DMS79 (cell line): ENCODE measurements around the gene SEMA5B.
A peak's percentile ranks its signal among the peaks of the same experiment; 100 is the strongest.

Experiments used
- DNase-seq: peaks from one replicate; lab custom pipeline; 2025; lab: John Stamatoyannopoulos, UW

The SEMA5B gene

DNA sequence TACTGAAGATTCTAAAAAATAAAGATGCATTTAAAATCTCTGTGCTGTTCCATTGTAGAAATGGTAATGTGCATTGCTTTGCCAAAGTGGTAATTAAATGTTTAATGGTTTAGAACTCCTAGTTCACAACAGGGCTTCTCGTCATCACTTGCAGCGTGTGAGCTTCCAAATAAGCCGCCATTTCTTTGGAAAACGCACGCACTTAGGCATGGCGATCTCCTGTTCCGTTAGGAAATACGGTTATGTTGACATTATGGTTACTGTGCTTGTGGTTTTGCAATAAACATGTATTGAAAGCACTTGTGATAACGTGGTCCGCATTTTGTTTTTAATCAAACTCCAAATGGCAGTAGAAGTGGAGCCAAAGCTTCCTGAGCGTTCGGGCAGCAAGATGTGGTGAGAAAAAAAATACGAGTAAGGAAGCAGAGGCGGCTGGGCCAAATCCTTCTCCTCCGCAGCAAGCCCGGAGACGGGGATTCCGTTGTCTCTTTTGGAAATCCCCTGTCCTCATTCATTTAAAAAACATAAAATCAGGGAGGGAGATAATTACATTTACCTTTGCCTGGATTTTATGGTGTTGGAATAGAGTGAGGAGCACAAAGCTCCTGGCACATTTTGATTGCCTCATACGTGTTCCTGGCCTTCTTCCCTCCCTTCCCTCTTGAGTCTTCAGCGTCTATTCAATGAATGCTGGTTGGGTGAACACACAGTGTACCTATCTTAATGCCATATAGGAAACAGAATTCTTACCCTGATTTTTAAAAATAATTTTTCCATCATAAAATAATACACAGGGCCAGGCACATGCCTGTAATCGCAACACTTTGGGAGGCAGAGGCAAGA is 135.2 kb downstream of the SEMA5B start:
- peak; percentile 87 for DNase-seq

- no peak for DNase-seq
Measured at GRCh38 chr3:122890720-122891220, 136.8 kb downstream of the SEMA5B start.

DNA sequence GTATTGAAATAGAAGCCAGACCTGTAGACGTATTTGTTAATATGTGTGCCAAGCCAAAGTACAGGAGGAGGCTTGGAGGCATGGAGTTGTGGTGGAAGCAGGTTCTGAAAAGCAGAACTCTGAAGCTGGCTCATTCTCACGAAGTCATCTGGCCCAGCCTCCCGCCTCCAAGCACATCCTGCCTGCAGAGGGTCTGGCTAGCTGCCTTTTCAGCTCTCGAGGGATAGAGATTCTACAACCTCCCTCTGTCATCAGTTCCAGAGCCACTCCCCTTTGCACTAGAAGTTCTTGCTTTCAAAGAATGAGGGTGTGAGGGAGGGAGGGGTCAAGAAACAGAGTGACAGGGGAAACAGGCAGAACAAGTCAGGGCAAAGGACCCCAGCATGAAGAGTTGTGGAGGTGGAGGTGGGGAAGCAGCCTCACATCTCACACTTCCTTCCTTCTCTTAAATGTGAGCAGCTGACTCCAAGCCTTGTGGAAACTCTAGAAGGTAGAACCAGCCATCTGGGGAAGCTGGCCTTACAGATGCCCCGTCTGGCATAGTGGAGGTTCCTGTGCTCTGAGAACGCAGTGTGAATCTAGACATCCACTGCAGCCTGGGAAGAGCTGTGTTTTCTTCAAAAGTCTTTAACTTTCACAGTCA is 137.4 kb downstream of the SEMA5B start:
- no peak for DNase-seq

- no peak for DNase-seq
Measured at GRCh38 chr3:122886946-122887345, 140.6 kb downstream of the SEMA5B start.

GRCh38 chr3:122886251-122886650 is 141.3 kb downstream of the SEMA5B start:
- no peak for DNase-seq

DNA sequence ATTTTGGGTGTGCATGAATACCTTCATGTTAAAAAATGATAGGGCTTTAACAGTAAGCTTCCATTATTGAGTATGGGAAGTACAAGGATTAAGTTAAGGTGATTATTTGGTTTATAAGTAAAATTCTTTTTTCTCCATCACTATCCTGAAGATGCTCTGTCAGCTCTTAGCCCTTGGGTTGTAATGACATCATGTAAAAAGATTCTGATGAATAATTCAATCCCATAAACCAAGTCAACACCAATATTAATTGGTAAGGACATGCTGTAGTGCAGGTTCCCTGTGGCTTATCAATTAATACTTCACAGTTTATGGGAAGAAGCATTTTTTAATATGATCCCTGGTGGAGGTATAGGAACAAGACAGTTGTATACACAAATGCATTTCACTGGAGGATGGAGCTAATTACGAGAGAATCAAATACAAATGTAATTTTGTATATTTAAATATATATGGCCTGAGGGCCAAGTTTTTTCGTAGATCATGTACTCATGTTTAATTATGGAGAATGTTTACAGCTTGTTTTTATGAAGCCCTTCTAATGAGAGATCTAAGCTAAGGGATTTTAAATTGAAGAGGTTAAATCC is 145.1 kb downstream of the SEMA5B start:
- DNase-seq = no peak

- no peak for DNase-seq
Measured at GRCh38 chr3:122880624-122881023, 146.9 kb downstream of the SEMA5B start.

GRCh38 chr3:122880173-122880572 is 147.4 kb downstream of the SEMA5B start:
- DNase-seq = no peak

- DNase-seq = no peak
Measured at GRCh38 chr3:122875547-122876127, 151.9 kb downstream of the SEMA5B start.

DNA sequence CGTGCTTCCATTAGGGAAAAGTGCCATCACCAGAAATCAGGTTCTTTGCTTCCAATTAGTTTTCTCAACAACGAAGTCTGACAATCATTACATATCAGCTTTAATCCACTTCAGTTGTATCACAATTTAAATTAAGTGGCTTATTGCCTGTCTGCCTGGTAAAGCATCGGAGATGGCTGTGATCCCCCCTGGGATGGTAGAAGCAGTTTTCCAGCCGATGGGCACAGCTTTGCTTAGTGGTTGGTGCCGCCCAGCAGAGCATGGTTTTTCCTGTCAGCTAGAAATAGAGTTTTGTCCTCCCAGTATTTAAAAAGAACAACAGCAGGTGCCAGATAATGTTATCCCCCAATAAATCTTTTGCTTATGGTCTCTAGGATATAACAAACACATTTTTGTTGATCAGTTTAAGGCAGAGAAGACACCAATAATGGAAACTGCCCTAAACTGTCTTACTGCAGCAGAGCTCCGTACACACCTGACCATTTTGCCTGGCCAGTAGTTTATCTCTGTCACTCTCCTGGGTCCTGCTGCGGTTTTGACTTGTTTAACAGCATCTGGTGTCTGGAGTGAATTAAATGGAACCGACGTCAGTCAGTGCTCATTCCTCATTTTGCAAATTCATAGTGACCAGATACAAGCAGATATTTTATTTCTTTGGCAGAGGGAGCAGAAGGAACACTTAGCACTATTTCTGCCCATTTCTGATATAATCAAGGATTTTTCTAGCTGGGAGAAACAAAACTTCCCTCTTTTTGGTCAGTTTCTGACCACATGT is 153.6 kb downstream of the SEMA5B start:
- DNase-seq = no peak

DNA sequence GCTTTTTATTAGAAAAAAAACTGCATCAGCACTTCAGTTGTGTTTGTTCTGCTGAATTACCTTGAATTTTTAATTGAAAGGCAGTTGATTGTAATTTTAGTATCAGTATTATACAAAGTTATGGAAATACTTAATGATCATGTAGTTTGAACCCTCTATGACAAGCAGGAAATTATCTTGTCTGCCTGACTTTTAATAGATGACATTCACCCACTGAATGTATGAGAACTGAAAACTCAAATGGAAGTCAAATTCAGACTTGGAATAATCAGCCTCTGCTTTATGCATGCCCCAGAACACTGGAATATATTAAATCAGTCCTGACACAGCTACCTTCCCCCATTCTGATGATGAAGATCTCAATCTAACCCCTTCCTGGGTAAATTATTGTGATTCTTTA is 159.2 kb downstream of the SEMA5B start:
- DNase-seq = no peak

DNA sequence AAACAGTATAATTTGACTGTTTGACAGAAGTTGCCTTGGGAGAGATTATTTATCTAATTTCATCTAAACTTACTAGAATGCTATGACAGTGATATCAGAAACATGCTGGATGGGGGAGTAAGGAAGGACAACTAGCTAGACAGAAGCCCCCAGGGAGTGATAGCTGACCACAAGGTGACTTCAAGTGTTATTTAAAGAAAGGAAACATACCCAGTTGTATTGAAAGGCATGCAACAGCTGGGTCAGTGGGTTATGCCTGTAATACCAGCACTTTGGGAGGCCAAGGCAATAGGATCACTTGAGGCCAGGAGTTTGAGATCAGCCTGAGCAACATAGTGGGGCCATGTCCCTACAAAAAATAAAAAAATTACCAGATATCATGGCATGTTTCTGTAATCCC is 163.1 kb downstream of the SEMA5B start:
- DNase-seq = no peak

GRCh38 chr3:122862381-122862780 is 165.2 kb downstream of the SEMA5B start:
- no peak for DNase-seq
